Upper lobe of left lung (tissue), 4 donors: ENCODE results near the gene ING3.

Source experiments
- EP300 ChIP-seq, 4 donors: sonication (generic); formaldehyde crosslinking; IDR thresholded peaks; one replicate each; pipeline ENCODE4 v1.5.1; 2017; ENCODE audit warnings: antibody characterized with exemption in 4 of 4, control low read depth in 2 of 4
- POLR2A ChIP-seq, 4 donors: fragments of 450-650 bp; IDR thresholded peaks; one replicate each; pipeline ENCODE4 v1.5.1; 2016 to 2017; ENCODE audit warnings: antibody characterized with exemption in 4 of 4, mild to moderate bottlenecking in 2 of 4
- POLR2AphosphoS5 ChIP-seq, 2 donors: sonication (generic); formaldehyde crosslinking; IDR thresholded peaks; one replicate each; pipeline ENCODE4 v1.5.1; 2017; ENCODE audit warnings: antibody characterized with exemption in 2 of 2
- TF ChIP-seq, protein P1 (sequence below), 6 experiments: fragments of 450-650 bp in 4 of 6; fragments of 200-600 bp in 2 of 6; sonication (generic) in 2 of 6; IDR thresholded peaks; one replicate each; pipeline ENCODE4 v1.5.1; 2016 to 2019; ENCODE audit warnings: antibody characterized with exemption in 6 of 6

DNA sequence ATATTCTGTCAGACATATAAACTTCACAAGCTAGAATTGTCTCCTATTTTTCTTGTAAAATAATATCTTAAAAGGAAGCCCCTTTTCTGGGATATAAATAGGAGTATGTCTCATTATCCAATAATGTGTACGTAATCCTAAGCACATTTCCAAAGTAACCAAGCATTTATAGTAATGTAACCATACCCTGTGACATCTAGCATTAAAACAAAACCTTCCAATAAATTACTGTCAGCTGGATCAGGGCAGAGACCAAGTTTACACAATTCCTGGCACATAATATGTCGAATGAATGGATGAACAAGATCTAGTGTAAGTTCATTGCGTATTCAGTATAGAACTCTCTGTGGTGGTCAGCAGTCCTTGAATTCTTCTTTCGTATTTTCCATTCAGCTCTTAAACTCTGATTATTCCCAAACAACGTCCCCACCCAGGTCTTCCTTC lies 52.2 kb downstream of the ING3 start:
- TF ChIP-seq, protein P1, sequence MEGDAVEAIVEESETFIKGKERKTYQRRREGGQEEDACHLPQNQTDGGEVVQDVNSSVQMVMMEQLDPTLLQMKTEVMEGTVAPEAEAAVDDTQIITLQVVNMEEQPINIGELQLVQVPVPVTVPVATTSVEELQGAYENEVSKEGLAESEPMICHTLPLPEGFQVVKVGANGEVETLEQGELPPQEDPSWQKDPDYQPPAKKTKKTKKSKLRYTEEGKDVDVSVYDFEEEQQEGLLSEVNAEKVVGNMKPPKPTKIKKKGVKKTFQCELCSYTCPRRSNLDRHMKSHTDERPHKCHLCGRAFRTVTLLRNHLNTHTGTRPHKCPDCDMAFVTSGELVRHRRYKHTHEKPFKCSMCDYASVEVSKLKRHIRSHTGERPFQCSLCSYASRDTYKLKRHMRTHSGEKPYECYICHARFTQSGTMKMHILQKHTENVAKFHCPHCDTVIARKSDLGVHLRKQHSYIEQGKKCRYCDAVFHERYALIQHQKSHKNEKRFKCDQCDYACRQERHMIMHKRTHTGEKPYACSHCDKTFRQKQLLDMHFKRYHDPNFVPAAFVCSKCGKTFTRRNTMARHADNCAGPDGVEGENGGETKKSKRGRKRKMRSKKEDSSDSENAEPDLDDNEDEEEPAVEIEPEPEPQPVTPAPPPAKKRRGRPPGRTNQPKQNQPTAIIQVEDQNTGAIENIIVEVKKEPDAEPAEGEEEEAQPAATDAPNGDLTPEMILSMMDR (IDR thresholded peaks at IDR 0.05), result no peak
- TF ChIP-seq POLR2A (IDR thresholded peaks at IDR 0.05) (no peak), POLR2AphosphoS5 (IDR thresholded peaks at IDR 0.05) (no peak), EP300 (IDR thresholded peaks at IDR 0.05) (no peak)
